Endothelial cell (in vitro differentiated cells): ENCODE measurements around the gene FN3KRP. TPM values are rescaled to one million over a fixed set of nuclear protein-coding genes. Genes with fewer than 3 reads are reported as not detected.

Experiments used
- DNase-seq: peaks from one replicate; pipeline ENCODE4 v3.0.0; 2021; ENCODE audit warnings: low spot score
- H3K27ac Mint-ChIP-seq: one replicate; pipeline ENCODE4 v1.8.0; 2021; ENCODE audit warnings: mixed read lengths, inconsistent platforms; ENCODE audit not compliant: unreplicated experiment
- H3K27me3 Mint-ChIP-seq: one replicate; pipeline ENCODE4 v1.8.0; 2021; ENCODE audit warnings: mild to moderate bottlenecking, moderate library complexity, mixed read lengths, inconsistent platforms; ENCODE audit not compliant: unreplicated experiment
- H3K36me3 Mint-ChIP-seq: one replicate; pipeline ENCODE4 v1.8.0; 2021; ENCODE audit warnings: mild to moderate bottlenecking, low read depth, mixed read lengths, inconsistent platforms; ENCODE audit not compliant: unreplicated experiment
- H3K4me1 Mint-ChIP-seq: one replicate; pipeline ENCODE4 v1.8.0; 2021; ENCODE audit warnings: mild to moderate bottlenecking, mixed read lengths, inconsistent platforms; ENCODE audit not compliant: unreplicated experiment
- H3K4me3 Mint-ChIP-seq: one replicate; pipeline ENCODE4 v1.8.0; 2021; ENCODE audit warnings: mild to moderate bottlenecking, mixed read lengths, inconsistent platforms; ENCODE audit not compliant: unreplicated experiment
- H3K9me3 Mint-ChIP-seq: one replicate; pipeline ENCODE4 v1.8.0; 2021; ENCODE audit warnings: mixed read lengths, inconsistent platforms; ENCODE audit not compliant: unreplicated experiment
- total RNA-seq: library from RNA; stranded (reverse); fragmentation: NEBNext Ultra II Directional; extraction: Animal tissue kit (Norgen Biotek cat#: 25700); gene quantifications from one replicate; pipeline ENCODE4 v1.2.1, GENCODE V29; 2021; ENCODE audit not compliant: unreplicated experiment
- TF ChIP-seq, protein P1 (sequence below): fragments of 200-600 bp; sonication (generic); IDR thresholded peaks from one replicate; pipeline ENCODE4 v1.5.0; 2021; ENCODE audit warnings: antibody characterized with exemption; ENCODE audit not compliant: unreplicated experiment

FN3KRP gene
- total RNA-seq, 1 donor from 2014 or later, result 27.9 TPM

DNA sequence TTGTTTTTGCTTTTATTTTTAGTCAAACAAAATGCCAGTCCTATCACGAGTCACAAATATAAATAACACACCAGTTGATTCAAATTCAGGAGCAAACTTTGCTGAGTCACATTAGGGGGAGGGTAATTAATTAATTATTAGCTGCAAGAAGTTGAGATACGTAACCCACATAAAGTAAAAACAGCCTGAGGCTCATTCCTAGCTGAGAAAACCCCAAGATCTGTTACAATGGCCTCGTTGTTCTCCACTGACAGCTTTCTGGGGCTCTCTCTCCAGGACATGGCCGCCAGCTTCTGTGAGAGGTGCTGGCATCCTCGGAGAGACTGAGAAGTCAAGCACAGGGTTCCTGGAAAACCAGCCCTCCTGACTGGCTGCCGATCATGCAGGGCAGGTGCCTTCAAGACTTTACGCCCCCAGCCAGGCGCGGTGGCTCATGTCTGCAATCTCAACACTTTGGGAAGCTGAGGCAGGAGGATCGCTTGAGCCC lies 29.1 kb upstream of the FN3KRP start:
- TF ChIP-seq, protein P1, sequence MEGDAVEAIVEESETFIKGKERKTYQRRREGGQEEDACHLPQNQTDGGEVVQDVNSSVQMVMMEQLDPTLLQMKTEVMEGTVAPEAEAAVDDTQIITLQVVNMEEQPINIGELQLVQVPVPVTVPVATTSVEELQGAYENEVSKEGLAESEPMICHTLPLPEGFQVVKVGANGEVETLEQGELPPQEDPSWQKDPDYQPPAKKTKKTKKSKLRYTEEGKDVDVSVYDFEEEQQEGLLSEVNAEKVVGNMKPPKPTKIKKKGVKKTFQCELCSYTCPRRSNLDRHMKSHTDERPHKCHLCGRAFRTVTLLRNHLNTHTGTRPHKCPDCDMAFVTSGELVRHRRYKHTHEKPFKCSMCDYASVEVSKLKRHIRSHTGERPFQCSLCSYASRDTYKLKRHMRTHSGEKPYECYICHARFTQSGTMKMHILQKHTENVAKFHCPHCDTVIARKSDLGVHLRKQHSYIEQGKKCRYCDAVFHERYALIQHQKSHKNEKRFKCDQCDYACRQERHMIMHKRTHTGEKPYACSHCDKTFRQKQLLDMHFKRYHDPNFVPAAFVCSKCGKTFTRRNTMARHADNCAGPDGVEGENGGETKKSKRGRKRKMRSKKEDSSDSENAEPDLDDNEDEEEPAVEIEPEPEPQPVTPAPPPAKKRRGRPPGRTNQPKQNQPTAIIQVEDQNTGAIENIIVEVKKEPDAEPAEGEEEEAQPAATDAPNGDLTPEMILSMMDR, result no peak
- Mint-ChIP-seq H3K36me3 (peaks cover 8% of the 10 kb centered on the region), H3K4me1 (no peaks in the 10 kb centered on the region), H3K27ac (no peak overlapping the region), H3K9me3 (no peaks in the 10 kb centered on the region), H3K27me3 (peaks cover 3% of the 10 kb centered on the region), H3K4me3 (no peak overlapping the region)
- no peak for DNase-seq

DNA sequence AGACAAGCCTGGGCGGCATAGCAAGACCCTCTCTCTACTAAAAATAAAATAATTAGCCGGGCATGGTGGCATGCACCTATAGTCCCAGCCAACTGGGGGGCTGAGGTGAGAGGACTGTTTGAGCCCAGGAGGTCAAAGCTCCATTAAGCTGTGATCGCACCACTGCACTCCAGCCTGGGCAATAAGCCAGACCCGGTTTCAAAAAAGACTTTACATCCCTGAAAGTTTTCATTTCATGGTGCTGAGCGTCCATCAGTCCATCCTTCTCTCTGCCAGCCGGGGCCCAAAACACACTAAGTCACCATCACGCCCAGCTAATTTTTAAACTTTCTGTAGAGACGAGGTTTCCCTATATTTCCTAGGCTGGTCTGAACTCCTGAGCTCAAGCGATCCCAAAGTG lies 28.6 kb upstream of the FN3KRP start:
- Mint-ChIP-seq H3K4me3 (no peak overlapping the region), H3K36me3 (peaks cover 8% of the 10 kb centered on the region), H3K27me3 (peaks cover 3% of the 10 kb centered on the region), H3K27ac (no peak overlapping the region), H3K4me1 (no peaks in the 10 kb centered on the region), H3K9me3 (no peaks in the 10 kb centered on the region)
- TF ChIP-seq, protein P1, result no peak
- DNase-seq, result no peak

DNA sequence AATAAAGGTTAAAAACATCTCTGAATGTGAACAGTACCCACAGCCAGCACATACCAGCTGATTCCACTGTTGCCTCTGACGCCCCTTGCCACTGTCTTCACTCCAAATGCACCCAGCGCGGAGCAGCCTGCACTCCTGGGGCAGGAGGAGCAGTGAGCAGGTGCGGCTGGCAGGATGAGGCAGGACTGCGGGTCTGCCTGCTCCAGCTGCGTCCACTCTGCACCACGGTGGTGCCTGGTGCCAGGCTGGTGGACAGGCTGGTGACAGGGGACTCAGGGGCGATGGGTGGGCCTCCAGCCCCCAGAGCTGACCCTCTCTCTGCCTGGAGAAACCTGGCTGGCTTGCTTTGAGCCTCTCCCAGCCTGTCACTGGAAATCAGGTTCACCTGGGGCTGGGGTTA lies 27.4 kb upstream of the FN3KRP start:
- TF ChIP-seq, protein P1, result no peak
- Mint-ChIP-seq H3K4me3 (no peak overlapping the region), H3K36me3 (peaks cover 8% of the 10 kb centered on the region), H3K27ac (no peak overlapping the region), H3K9me3 (peaks cover 4% of the 10 kb centered on the region), H3K4me1 (no peaks in the 10 kb centered on the region), H3K27me3 (peaks cover 5% of the 10 kb centered on the region)
- no peak for DNase-seq

DNA sequence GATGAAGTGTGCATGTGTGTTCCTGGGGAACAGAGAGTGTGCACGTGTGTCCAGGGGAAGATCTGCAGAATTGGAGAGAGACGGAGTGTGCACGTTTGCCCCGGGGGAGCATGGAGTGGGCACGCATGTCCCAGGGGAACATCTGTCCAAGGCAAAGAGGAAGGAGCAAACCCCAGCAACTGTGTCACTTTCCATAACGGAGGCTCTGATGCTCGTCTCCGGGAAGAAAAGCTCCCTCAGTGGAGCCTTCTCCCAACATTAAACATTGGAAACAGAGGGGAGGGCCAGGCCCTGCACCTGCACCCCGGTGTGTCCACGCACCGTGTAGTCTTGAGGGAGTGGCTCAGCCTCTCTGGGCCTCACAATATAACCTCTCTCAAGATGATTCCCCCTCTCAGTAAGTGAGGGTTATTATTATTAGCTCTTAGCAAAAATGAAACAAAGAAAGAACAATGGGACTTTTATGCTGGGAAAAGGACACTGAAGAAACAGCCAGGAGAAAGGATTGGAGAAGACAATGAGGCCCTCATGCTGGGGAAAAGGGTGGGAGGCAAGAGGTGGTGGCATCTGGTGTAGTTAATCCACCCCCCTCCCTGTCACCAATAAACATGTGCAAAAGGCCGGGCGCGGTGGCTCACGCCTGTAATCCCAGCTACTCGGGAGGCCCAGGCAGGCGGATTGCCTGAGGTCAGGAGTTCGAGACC lies 25.6 kb upstream of the FN3KRP start:
- Mint-ChIP-seq H3K9me3 (peaks cover 9% of the 10 kb centered on the region), H3K27ac (no peak overlapping the region), H3K27me3 (peaks cover 12% of the 10 kb centered on the region), H3K36me3 (peaks cover 13% of the 10 kb centered on the region), H3K4me3 (no peak overlapping the region), H3K4me1 (no peaks in the 10 kb centered on the region)
- TF ChIP-seq, protein P1, result no peak
- DNase-seq, result no peak

DNA sequence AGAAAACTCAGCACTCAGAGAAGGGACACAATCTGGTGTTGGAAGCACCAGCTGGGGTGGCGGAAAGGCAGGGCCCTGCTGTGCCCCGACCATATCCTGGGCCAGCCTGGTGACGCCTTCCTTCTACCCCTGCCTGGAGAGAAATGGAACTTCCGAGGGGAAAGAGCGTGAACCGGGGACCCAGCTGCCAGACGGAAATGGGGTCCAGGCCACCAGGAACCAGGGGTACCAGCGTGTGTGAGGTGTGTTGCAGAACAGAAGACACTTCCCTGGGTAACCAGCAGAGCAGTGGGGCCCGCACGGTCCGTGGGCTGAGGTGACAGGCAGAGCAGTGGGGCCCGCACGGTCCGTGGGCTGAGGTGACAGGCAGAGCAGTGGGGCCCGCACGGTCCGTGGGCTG lies 24.8 kb upstream of the FN3KRP start:
- DNase-seq, result no peak
- Mint-ChIP-seq H3K27me3 (peaks cover 15% of the 10 kb centered on the region), H3K9me3 (peaks cover 9% of the 10 kb centered on the region), H3K36me3 (peaks cover 13% of the 10 kb centered on the region), H3K27ac (no peak overlapping the region), H3K4me3 (no peak overlapping the region), H3K4me1 (no peaks in the 10 kb centered on the region)
- TF ChIP-seq, protein P1, result no peak
